ENCODE measurements around the gene SHH.

The SHH gene

DNA sequence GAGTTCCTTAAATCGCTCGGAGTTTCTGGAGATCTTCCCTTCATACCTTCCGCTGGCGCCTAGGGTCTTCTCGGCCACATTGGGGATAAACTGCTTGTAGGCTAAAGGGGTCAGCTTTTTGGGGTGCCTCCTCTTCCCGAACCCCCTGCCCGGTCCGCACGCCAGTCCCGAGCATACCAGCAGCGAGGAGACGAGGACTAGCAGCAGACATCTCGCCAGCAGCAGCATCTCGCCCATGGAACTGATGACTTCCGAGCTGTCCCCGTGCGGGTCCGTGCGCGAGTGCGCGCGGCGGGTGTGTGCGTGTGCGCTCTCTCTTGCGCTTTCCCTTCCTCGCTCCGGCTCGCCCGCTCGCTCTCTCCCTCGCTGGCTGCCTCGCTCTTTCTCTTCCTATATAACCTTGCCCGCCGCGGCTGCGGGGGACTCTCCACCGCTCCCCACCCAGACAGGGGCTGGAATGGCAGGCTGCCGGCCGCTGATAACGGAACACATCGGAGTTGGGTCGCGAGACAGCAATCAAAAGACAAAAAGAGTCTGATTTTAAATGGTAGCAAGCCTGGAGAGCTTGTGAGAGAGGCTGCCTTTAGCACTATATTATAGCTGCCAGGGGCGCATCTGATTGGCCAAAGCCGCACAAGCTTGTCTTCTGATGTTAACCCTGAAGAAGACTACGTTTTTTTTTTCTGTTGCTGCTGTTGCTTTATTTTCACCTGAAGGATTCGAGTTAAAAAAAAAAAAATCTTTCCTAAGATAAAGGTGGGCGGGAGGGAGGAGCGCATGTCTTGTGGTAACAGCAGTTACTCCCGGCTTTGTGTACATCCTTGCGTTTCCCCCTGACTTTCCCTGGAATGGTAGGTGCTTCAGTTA is at the start of gene SHH:
TSS of gene SHH (minus strand) at position 569 of the 867 bp plus-strand sequence. CDS start at position 228, 341 bp downstream.
- DNase-seq (ENCODE audit: low read depth in 1 of 2, low spot score in 1 of 2) = no peak

- no peak for DNase-seq (ENCODE audit: low read depth in 1 of 2, low spot score in 1 of 2)
Measured at GRCh38 chr7:155861480-155861868, 49.2 kb upstream of the SHH start.

- no peak for DNase-seq (ENCODE audit: low read depth in 1 of 2, low spot score in 1 of 2)
Measured at GRCh38 chr7:155860840-155861479, 48.7 kb upstream of the SHH start.

DNA sequence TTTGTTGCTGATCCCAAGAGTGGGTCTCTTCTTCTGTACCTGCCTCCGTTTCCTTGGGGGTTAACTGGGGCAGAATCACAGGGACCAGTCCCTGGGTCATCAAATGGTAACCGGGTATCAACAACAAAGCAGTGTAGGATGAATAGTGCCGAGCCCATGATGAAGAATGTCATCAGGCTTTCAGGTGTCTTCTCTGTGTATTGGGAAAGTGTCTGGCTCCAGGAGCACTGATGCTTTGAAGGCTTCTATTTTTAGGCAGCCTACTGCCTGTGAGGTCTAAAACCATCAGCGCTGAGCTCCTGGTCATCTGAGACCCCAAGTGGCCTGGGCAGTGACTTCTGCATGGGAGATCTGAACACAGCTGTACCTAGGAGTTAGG is 48.2 kb upstream of the SHH start:
- DNase-seq (ENCODE audit: low read depth in 1 of 2, low spot score in 1 of 2) = no peak

GRCh38 chr7:155858521-155859061 is 46.3 kb upstream of the SHH start:
- no peak for DNase-seq (ENCODE audit: low read depth in 1 of 2, low spot score in 1 of 2)

DNA sequence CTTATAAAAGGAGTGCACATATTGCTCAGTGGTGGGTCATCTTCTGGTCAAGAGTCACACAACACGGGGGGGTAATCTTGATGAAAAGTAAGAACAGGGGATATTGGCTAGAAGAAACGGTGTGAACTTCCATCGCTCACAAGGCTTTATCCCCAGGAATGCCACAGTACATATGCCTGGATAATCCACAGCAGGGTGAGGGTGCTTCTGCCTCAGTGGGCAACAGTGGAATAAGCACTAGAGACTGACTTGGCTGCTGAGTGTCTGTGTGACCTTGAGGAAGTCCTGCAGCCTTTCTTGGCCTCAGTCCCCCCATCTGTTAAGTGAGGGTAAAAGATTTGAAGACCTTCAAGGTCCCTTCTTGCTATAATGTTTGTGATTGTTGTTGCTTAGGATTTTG is 44.9 kb upstream of the SHH start:
- no peak for DNase-seq (ENCODE audit: low read depth in 1 of 2, low spot score in 1 of 2)

- DNase-seq (ENCODE audit: low read depth in 1 of 2, low spot score in 1 of 2) = no peak
Measured at GRCh38 chr7:155856656-155857055, 44.4 kb upstream of the SHH start.

GRCh38 chr7:155852426-155853301 is 40.4 kb upstream of the SHH start:
- no peak for DNase-seq (ENCODE audit: low read depth in 1 of 2, low spot score in 1 of 2)

DNA sequence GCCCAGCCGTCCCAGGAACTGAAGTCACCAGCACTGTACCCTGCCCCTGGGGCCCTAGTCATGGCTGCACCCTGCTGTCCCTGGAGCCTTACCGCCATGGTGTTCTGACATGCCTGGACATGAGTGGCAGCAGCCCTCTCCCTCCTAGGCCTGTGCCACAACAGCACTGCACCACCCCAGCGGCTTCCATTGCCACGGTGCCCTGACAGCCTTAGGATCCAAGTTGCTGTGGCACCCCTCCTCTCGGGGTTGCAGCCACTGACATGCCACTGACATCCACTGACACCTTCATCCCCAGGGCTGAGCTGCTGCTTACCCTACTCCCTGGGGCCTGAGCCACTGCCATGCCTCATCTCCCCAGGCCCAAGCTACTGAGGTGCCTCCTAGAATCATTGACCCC is 39.6 kb upstream of the SHH start:
- DNase-seq (ENCODE audit: low read depth in 1 of 2, low spot score in 1 of 2) = no peak

GRCh38 chr7:155850766-155851678 is 38.8 kb upstream of the SHH start:
- no peak for DNase-seq (ENCODE audit: low read depth in 1 of 2, low spot score in 1 of 2)

DNA sequence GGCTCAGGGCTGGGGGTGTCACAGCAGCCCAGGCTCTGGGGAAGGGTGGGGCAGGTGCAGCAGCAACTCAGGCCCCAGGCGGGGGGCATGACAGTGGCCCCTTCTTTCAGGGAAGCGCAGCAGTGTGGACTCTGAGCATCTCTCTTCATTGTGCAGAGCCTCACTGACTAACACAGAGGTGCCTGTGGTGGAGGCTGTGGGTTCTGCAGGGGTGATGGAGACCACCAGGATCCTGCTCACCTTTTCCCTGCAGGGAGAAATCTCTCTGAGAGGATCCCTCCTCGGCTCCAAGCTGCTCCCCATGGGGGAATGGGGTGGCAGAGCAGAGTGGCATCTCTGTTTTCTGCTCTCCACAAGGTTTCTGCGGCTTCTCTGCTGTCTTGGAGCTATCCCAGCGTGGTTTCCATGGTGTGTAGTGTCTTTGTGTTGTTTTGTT is 37.8 kb upstream of the SHH start:
- DNase-seq (ENCODE audit: low read depth in 1 of 2, low spot score in 1 of 2) = no peak

- DNase-seq (ENCODE audit: low read depth in 1 of 2, low spot score in 1 of 2) = no peak
Measured at GRCh38 chr7:155848691-155849669, 36.7 kb upstream of the SHH start.

- no peak for DNase-seq (ENCODE audit: low read depth in 1 of 2, low spot score in 1 of 2)
Measured at GRCh38 chr7:155847821-155848435, 35.7 kb upstream of the SHH start.

DNA sequence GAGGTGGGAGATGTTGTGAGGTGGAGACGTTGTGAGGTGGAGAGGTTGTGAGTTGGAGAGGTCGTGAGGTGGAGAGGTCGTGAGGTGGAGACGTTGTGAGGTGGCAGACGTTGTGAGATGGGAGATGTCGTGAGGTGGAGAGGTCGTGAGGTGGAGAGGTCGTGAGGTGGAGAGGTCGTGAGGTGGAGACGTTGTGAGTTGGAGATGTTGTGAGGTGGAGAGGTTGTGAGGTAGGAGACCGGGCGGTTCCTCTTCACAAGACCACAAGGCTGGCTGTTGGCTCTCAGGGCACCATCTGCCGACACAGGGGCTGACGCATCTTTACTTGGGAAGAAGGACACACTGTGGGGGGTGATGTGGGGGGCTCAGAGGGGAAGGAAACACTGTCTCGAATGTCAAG is 34.7 kb upstream of the SHH start:
- no peak for DNase-seq (ENCODE audit: low read depth in 1 of 2, low spot score in 1 of 2)

DNA sequence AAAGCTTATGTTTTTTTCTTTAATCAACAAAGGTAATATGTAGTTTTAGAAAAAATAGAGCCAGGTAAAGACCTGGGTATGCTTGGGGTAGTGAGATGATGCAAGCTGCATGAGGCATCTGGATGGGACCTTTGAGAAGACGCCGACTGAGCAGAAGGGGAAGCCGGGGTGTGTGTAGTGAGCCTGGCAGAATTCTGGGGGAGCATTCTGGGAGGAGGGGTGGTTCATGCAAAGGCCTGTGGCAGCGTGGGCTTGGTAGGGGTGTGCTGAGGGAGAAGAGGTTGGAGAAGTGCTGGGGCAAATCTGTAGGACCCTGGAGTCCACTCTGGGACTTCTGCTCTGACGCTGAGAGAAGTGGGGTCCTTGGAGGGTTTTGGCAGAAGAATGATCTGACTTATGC is 33.9 kb upstream of the SHH start:
- DNase-seq (ENCODE audit: low read depth in 1 of 2, low spot score in 1 of 2) = no peak

- no peak for DNase-seq (ENCODE audit: low read depth in 1 of 2, low spot score in 1 of 2)
Measured at GRCh38 chr7:155845226-155845625, 33.0 kb upstream of the SHH start.

GRCh38 chr7:155844526-155844925 is 32.3 kb upstream of the SHH start:
- no peak for DNase-seq (ENCODE audit: low read depth in 1 of 2, low spot score in 1 of 2)

GRCh38 chr7:155844019-155844453 is 31.8 kb upstream of the SHH start:
- DNase-seq (ENCODE audit: low read depth in 1 of 2, low spot score in 1 of 2) = no peak
